GM18858 (cell line): Measurements from ENCODE around the gene BCL11B.

ENCODE experiments used
- ATAC-seq: cut with Tn5 transposase; IDR thresholded peaks from one replicate; pipeline ENCODE4 v1.9.1; 2021; ENCODE audit not compliant: unreplicated experiment

BCL11B gene

GRCh38 chr14:99287269-99287942 is 15.4 kb upstream of the BCL11B start:
- peak; percentile 78 for ATAC-seq

- ATAC-seq, result peak; percentile 45
Observed at GRCh38 chr14:99286761-99287160, 14.8 kb upstream of the BCL11B start.

- no peak for ATAC-seq
Observed at GRCh38 chr14:99284254-99285004, 12.4 kb upstream of the BCL11B start.

GRCh38 chr14:99282261-99283050 is 10.5 kb upstream of the BCL11B start:
- ATAC-seq, result no peak

GRCh38 chr14:99281396-99281795 is 9.4 kb upstream of the BCL11B start:
- ATAC-seq, result no peak

- no peak for ATAC-seq
Observed at GRCh38 chr14:99280852-99281251, 8.9 kb upstream of the BCL11B start.

- no peak for ATAC-seq
Observed at GRCh38 chr14:99280066-99280731, 8.2 kb upstream of the BCL11B start.

- ATAC-seq, result no peak
Observed at GRCh38 chr14:99278836-99279235, 6.8 kb upstream of the BCL11B start.

GRCh38 chr14:99277530-99277929 is 5.5 kb upstream of the BCL11B start:
- no peak for ATAC-seq

GRCh38 chr14:99276482-99276881 is 4.5 kb upstream of the BCL11B start:
- no peak for ATAC-seq

GRCh38 chr14:99275222-99275584 is 3.2 kb upstream of the BCL11B start:
- no peak for ATAC-seq

GRCh38 chr14:99274346-99275221 is 2.6 kb upstream of the BCL11B start:
- ATAC-seq, result no peak

- ATAC-seq, result no peak
Observed at GRCh38 chr14:99273766-99274345, 1.9 kb upstream of the BCL11B start.

GRCh38 chr14:99272899-99273765 is 1.1 kb upstream of the BCL11B start:
- ATAC-seq, result no peak

- ATAC-seq, result no peak
Observed at GRCh38 chr14:99272632-99272898, 568 bp upstream of the BCL11B start.

GRCh38 chr14:99271221-99271941 is 616 bp downstream of the BCL11B start:
- ATAC-seq, result no peak

- ATAC-seq, result no peak
Observed at GRCh38 chr14:99270458-99271220, 1.4 kb downstream of the BCL11B start.
